Hematopoietic multipotent progenitor cell treated with erythropoietin and hydrocortisone succinate and interleukin-3 and kit ligand, for 4 days (in vitro differentiated cells): ENCODE measurements around the gene RIOX2.
"Not testable (repeated sequence)": the region's sequence is repeated elsewhere in the genome, so short reads cannot be mapped to it uniquely, and the experiment has no call there.

ENCODE experiments used
- DNase-seq: peaks from one replicate; pipeline ENCODE4 v3.0.0-alpha.2; 2015

The RIOX2 gene

GRCh38 chr3:97971679-97972567, at the start of gene RIOX2:
Gene RIOX2 (minus strand): TSS chr3:97972431. CDS start chr3:97967593, 4,838 bp downstream.
- peak; percentile 89 for DNase-seq

GRCh38 chr3:98020412-98020811, 48.2 kb upstream of the RIOX2 start:
- DNase-seq = no peak

- DNase-seq = no peak
These were observed 46.1 kb upstream of the RIOX2 start for GRCh38 chr3:98018301-98018700.

DNA sequence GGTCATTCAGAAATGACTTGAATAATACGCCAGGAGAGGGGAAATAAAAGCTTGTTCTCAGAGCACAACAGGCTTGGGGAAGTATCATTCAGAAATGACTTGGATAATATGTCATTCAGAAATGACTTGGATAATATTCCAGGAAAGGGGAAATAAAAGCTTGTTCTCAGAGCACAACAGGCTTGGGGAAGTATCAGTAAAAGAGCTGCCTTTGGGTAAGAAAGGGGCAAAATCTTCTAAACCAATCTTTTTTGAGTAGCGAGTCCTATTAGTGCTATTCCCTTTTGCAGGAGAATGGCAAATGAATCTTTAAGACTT, 42.0 kb upstream of the RIOX2 start:
- no peak for DNase-seq

- no peak for DNase-seq
These were observed 41.4 kb upstream of the RIOX2 start for GRCh38 chr3:98013411-98014267.

DNA sequence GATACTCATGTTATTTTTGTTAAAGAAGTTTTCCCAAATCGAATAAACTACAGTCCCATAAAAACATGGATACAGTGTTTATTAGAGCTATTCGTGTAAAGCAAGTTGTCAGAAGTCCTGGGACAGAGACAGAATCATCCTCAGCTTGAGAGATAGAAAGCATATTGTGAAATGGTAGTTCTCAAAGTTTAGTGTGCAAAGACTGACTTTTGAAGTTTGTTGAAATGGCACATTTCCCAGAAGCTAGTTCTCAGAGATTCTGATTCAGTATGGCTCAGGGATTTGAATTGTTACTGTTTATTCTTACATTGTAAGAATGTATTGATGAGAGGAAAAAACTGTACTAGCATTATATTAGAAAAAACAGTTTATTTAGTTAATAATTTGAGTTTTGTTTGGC, 40.7 kb upstream of the RIOX2 start:
- DNase-seq = no peak

DNA sequence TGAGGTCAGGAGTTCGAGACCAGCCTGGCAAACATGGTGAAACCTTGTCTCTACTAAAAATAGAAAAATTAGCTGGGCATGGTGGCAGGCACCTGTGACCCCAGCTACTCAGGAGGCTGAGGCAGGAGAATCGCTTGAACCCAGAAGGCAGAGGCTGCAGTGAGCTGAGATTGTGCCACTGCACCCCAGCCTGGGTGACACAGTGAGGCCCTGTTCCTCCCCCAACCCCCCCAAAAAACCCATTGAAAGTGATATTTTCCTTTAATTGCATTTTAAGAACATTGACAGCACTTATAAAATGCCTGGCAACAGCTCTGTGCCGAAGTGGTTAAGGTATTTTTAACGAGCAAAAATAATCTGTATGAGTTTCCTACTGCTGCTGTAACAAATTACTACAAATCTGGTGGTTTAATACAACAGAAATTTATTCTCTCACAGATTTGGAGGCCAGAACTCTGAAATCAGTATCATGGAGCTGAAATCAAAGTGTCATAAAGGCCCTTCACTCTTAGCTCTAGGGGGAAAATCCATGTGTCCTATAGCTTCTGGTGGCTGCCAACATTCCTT, 38.7 kb upstream of the RIOX2 start:
- DNase-seq = not testable (repeated sequence)

GRCh38 chr3:98010194-98010882, 38.1 kb upstream of the RIOX2 start:
- no peak for DNase-seq

DNA sequence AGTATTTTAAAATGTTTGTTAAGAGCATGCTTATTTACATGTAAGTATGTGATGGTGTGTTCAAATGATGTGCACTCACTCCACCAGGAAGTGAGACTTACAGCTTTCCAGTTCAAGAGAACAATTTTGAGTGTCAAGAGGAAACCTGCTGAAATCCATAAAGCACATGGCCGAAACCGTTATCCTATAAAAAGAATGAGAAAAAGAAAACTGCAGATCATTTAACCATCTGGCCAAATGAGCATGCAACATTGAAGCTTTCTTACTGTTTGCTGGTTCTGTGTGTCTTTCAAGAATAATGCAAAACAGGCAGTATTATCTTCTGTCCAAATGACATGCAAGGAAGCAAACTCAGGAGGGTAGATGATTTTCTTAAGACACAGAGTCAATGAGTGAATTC, 36.6 kb upstream of the RIOX2 start:
- no peak for DNase-seq

GRCh38 chr3:98005438-98005837, 33.2 kb upstream of the RIOX2 start:
- no peak for DNase-seq

DNA sequence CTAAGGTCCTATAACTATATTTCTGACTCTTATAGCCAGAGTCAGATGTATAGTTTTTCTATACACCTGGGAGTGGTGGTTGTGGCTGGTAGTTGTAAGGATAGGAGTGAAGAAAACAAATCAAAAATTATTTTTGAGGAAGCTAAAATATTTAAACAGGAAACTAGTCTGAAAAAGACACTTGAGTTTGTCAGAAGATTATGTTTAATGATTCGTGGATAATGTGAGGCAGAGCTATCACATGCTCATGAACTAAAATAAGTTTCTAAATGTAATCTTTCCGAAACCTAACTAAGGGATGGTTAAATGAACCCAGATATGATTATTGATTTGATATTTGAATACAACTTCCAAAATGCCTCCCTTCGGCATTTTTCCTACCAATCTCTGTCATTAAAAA, 32.5 kb upstream of the RIOX2 start:
- DNase-seq = no peak

DNA sequence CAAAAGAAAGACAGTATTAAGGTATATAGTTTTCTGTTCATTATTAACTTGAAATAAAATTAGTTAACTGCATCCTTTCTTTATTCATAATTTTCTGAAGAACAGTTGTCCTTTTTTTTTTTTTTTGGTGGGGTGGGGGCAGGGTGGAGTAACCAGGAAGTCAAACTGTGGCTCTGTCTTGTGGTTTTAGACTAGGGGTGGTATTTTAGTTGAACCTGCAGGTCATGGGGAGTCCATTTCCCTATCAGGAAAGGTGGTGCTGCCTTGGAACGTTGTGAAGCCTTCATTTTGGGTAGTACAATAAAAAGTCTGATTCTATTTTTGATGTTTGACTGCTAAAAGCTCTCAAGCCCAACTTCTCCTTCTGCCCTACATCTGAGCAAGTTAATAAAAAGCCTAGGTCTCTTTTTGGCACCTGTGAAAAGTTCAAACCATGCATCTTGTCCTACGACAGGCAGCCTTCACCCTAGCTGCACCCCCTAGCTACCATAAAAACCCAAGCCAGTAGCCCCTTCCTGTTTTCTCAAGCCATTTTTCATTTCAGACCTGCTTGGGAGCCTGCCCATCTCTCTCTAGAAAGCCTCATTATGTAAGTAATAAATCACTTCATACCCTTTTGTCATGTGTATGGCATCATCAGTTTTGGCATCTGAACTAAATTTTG, 31.2 kb upstream of the RIOX2 start:
- peak; percentile 38 for DNase-seq

- DNase-seq = no peak
These were observed 30.5 kb upstream of the RIOX2 start for GRCh38 chr3:98002717-98003116.

GRCh38 chr3:97999994-98000393, 27.8 kb upstream of the RIOX2 start:
- no peak for DNase-seq

- DNase-seq = no peak
These were observed 26.9 kb upstream of the RIOX2 start for GRCh38 chr3:97999103-97999502.

GRCh38 chr3:97996988-97997387, 24.8 kb upstream of the RIOX2 start:
- DNase-seq = peak; percentile 21

- no peak for DNase-seq
These were observed 22.2 kb upstream of the RIOX2 start for GRCh38 chr3:97994328-97994945.

DNA sequence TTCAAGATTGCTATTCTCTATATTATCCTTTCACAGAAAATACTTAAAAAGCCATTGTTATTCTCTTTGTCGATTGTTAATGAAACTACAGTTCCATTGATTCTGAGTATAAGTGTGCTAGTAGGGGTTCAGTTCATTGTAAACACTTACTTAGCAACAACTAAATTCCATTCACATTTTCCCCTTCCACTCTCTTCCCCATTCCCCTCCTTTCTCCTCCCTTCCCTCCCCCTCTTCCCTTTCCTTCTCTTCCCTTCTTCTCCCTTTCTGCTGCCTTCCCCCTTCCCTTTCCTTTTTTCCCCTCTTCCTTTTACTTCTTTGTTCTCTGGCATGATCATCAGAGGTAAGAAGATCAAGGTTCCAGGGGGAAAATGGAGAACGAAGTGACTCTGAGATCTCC, 21.3 kb upstream of the RIOX2 start:
- DNase-seq = no peak

DNA sequence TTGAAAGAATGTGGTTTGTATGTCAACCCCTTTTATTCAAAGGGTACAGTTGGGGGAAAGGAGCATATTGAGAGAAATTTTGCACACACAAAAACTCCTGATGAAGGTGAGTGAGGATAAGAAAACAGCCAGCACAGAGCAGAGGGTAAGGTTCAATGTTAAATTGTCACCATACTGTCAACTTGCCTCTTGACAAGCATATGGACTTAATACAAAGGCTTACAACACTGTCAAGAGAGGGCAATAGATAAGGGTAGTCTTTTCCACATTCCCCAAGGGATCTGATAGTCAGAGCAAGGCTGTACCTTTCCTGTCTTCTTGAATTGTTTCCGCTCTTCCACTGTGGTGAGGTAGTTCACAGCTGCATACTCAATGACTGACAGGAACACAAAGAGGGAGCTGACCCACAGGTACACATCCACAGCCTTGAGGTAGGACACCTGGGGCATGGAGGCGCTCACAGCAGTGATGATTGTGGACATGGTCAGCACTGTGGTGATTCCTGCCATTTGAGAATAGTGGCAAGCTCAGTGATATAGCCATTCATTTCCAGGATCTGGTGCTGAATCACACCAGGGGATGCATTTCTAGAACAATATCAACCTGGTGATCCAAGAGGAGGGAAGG, 20.4 kb upstream of the RIOX2 start:
- no peak for DNase-seq

DNA sequence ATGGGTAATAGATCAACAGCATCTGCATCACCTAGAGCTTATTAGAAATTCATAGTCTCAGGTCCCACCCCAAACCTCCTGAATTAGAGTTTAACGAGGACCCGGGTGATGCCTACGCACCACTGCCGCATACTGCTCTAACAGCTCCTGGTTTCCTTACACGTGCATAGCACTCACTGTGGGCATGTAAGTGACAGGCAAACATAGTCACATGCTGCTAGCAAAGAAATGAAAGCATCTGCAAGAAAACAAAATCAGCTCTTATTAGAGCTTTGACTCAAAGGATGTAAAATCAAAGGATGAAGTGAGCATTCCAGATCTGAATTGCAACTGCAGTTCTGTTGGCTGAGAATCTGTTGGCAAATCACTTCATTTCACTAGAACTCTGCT, 19.1 kb upstream of the RIOX2 start:
- no peak for DNase-seq

GRCh38 chr3:97990624-97991292, 18.5 kb upstream of the RIOX2 start:
- DNase-seq = no peak
